ENCODE measurements around the gene CCDC18. TPM values are rescaled to one million over a fixed set of nuclear protein-coding genes. Genes with fewer than 3 reads are reported as not detected.

CCDC18 gene
- total RNA-seq, 4 donors from 2014 or later = 1.4 to 4.6 (median 1.8) TPM

DNA sequence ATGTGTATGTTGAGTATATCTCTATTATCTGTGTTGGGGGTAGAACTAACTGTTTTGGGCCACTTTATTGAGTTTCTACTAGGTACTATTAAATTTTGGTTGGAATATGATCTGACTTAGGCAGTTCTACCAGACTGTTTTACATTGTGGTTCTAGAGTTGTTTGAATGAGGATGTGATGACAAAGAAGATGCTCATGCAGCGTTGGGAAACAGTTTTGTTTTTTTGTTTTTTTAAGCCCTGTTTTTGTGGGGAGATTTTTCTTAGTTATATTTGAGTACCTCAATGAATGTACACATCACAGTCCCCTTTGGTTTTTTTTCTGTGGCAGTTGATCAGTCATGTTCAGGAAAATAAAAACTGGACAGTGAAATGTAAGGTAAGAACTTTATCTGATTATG lies 40.4 kb upstream of the CCDC18 start:
- no peak overlapping the region for H3K4me3 ChIP-seq
- peaks cover 0 to 3% (median 0%) of the 10 kb centered on the region in 4 donors for H3K4me1 ChIP-seq
- peaks cover 13 to 54% (median 29%) of the 10 kb centered on the region in 4 donors for H3K36me3 ChIP-seq
- no peaks in the 10 kb centered on the region for H3K27me3 ChIP-seq
- no peaks in the 10 kb centered on the region for H3K9me3 ChIP-seq
- DNase-seq (ENCODE audit: extremely low spot score) = no peak
- no peak overlapping the region for H3K27ac ChIP-seq (replicated peaks in 1 of 4)
- WGBS = 87% methylated on average over 1 of the region's 1 CpG
- TF ChIP-seq EP300 (IDR thresholded peaks at IDR 0.05) (no peak), POLR2A (IDR thresholded peaks at IDR 0.05; ENCODE audit: low read depth) (no peak), POLR2AphosphoS5 (IDR thresholded peaks at IDR 0.05) (no peak)
- TF ChIP-seq, protein P1, sequence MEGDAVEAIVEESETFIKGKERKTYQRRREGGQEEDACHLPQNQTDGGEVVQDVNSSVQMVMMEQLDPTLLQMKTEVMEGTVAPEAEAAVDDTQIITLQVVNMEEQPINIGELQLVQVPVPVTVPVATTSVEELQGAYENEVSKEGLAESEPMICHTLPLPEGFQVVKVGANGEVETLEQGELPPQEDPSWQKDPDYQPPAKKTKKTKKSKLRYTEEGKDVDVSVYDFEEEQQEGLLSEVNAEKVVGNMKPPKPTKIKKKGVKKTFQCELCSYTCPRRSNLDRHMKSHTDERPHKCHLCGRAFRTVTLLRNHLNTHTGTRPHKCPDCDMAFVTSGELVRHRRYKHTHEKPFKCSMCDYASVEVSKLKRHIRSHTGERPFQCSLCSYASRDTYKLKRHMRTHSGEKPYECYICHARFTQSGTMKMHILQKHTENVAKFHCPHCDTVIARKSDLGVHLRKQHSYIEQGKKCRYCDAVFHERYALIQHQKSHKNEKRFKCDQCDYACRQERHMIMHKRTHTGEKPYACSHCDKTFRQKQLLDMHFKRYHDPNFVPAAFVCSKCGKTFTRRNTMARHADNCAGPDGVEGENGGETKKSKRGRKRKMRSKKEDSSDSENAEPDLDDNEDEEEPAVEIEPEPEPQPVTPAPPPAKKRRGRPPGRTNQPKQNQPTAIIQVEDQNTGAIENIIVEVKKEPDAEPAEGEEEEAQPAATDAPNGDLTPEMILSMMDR (IDR thresholded peaks at IDR 0.05) = no peak
- intact Hi-C loops (cut with DNase I) = no loop called here

DNA sequence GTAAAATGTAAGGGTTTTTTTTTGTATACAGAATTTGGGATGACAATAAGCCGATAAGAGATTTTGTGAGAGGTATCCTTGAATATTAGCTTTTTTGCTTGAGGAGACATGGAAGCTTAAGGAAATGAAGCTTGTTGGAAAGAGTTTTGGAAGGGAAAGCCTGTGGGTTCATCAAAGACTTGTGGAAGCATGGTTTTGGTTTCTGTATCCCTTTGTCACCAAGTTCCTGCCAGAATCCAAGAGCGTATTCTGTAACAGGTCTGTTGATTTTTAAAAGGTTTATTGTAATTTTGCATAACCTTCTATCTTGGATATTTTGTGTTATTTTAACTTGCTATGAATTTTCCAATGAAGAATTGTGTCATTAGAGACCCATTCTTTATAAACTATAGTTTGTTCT lies 38.4 kb upstream of the CCDC18 start:
- intact Hi-C loops (cut with DNase I) = no loop called here
- H3K27me3 ChIP-seq = no peaks in the 10 kb centered on the region
- 92% methylated on average over 2 of the region's 2 CpGs for WGBS

DNA sequence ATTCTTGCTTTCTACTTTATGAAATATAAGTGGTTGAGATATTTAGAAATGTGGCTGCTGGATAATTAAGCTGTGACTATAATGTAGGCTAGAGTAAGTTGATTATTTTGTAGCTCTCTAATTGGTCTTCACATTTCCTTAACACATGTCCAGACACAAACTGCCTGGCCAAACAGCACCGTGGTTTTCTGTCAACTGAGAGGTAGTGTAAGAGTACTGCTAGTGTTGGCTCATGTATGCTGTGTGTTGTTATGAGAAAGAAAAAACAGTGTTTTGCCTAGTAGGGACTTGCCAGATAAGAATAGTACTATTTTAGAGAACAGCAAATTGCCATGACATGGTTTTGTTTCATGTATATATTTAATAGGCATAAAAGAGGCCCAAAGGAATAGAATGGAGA lies 37.4 kb upstream of the CCDC18 start:
- Histone ChIP-seq H3K9me3 (no peaks in the 10 kb centered on the region), H3K27me3 (no peaks in the 10 kb centered on the region), H3K4me1 (peaks cover 0 to 15% (median 10%) of the 10 kb centered on the region in 4 donors), H3K27ac (replicated peaks in 1 of 4) (no peak overlapping the region), H3K36me3 (peaks cover 0 to 27% (median 3%) of the 10 kb centered on the region in 4 donors), H3K4me3 (no peak overlapping the region)
- no peak for TF ChIP-seq POLR2AphosphoS5 (IDR thresholded peaks at IDR 0.05)
- TF ChIP-seq POLR2A (IDR thresholded peaks at IDR 0.05; ENCODE audit: low read depth) = no peak
- TF ChIP-seq EP300 (IDR thresholded peaks at IDR 0.05) = no peak
- WGBS = 65% methylated on average over 1 of the region's 1 CpG
- intact Hi-C loops (cut with DNase I) = no loop called here
- no peak for DNase-seq (ENCODE audit: extremely low spot score)

More for the DNA sequence above, 38.4 kb upstream of the CCDC18 start:
- Histone ChIP-seq H3K36me3 (peaks cover 0 to 34% (median 11%) of the 10 kb centered on the region in 4 donors), H3K4me1 (peaks cover 0 to 10% (median 4%) of the 10 kb centered on the region in 4 donors), H3K27ac (replicated peaks in 1 of 4) (no peak overlapping the region), H3K9me3 (no peaks in the 10 kb centered on the region), H3K4me3 (no peak overlapping the region)
- TF ChIP-seq, protein P1 (IDR thresholded peaks at IDR 0.05) = no peak
- DNase-seq (ENCODE audit: extremely low spot score) = no peak

DNA sequence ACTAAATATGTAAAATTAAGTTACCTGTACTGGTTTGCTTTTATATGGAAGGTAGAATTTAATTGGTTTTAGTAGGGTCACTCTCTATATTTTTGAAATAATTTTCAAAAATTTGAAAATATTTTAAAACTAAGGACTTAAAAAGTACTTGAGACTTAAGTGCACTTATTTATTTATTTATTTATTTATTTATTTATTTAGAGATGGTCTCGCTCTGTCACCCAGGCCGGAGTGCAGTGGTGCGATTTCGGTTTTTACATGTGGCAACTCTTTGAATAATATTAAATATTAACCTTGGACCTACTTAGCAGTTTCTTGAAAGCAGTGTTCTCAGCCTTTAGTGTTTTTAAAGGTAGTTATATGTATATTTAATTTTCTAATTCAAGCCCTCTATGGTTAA lies 36.8 kb upstream of the CCDC18 start:
- Histone ChIP-seq H3K27me3 (no peaks in the 10 kb centered on the region), H3K9me3 (no peaks in the 10 kb centered on the region), H3K27ac (replicated peaks in 1 of 4) (no peak overlapping the region), H3K4me1 (peaks cover 0 to 15% (median 11%) of the 10 kb centered on the region in 4 donors), H3K4me3 (no peak overlapping the region), H3K36me3 (peaks cover 0 to 26% (median 5%) of the 10 kb centered on the region in 4 donors)
- intact Hi-C loops (cut with DNase I) = no loop called here
- TF ChIP-seq, protein P1 (IDR thresholded peaks at IDR 0.05) = no peak
- no peak for TF ChIP-seq POLR2AphosphoS5 (IDR thresholded peaks at IDR 0.05)
- no peak for TF ChIP-seq POLR2A (IDR thresholded peaks at IDR 0.05; ENCODE audit: low read depth)
- no peak for TF ChIP-seq EP300 (IDR thresholded peaks at IDR 0.05)
- WGBS = 99% methylated on average over 4 of the region's 4 CpGs
- DNase-seq (ENCODE audit: extremely low spot score) = no peak

DNA sequence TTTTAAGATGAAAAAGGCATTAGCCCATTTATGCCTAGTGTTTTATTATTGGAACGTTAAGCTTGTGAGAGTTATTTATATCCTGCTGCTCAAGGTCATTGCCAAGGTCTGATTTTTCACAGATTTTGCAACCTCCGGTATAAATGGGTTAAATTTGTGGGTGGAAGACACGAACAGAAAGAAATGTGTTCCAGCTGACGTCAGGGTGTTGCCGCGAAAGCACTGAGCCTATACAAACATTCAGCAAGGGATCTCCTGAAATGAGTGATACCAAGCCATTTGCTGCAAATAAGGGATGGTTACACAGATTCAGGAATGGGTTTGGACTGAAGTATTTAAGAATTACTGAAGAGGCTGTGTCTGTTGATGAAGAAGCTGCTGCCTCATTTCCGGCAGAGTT lies 32.5 kb upstream of the CCDC18 start:
- no peak overlapping the region for H3K27ac ChIP-seq (replicated peaks in 1 of 4)
- peaks cover 7 to 46% (median 30%) of the 10 kb centered on the region in 4 donors for H3K36me3 ChIP-seq
- H3K27me3 ChIP-seq = no peaks in the 10 kb centered on the region
- H3K9me3 ChIP-seq = no peaks in the 10 kb centered on the region
- WGBS = 48% methylated on average over 7 of the region's 7 CpGs
- intact Hi-C loops (cut with DNase I) = no loop called here
- no peak for DNase-seq (ENCODE audit: extremely low spot score)
- no peak overlapping the region for H3K4me3 ChIP-seq
- peaks cover 0 to 15% (median 9%) of the 10 kb centered on the region in 4 donors for H3K4me1 ChIP-seq
- no peak for TF ChIP-seq POLR2A (IDR thresholded peaks at IDR 0.05; ENCODE audit: low read depth)
- TF ChIP-seq, protein P1 (IDR thresholded peaks at IDR 0.05) = no peak
- TF ChIP-seq POLR2AphosphoS5 (IDR thresholded peaks at IDR 0.05) = no peak
- no peak for TF ChIP-seq EP300 (IDR thresholded peaks at IDR 0.05)

Measured in esophagus muscularis mucosa (tissue), 4 donors.